SK-N-MC (cell line): ENCODE measurements around the gene DPP10.
"Not testable (repeated sequence)": the region's sequence is repeated elsewhere in the genome, so short reads cannot be mapped to it uniquely, and the experiment has no call there.

Experiments
- DNase-seq: peaks from one replicate; pipeline ENCODE4 v3.0.0-alpha.2; 2011; ENCODE audit warnings: low read depth, low spot score
- H3K27ac ChIP-seq: fragments of 200-600 bp; sonication (generic); 2 replicates; pipeline ENCODE4 v1.5.1; 2016; ENCODE audit warnings: mixed run types
- H3K36me3 ChIP-seq: fragments of 200-600 bp; sonication (generic); 2 replicates; pipeline ENCODE4 v1.6.1; 2017; ENCODE audit warnings: antibody characterized with exemption, low read length, mixed read lengths; ENCODE audit not compliant: insufficient read depth
- H3K4me3 ChIP-seq: fragments of 200-600 bp; sonication (generic); 2 replicates; pipeline ENCODE4 v1.5.1; 2016
- H3K9ac ChIP-seq: fragments of 200-600 bp; sonication (generic); 2 replicates; pipeline ENCODE4 v1.8.0; 2017; ENCODE audit warnings: mixed run types, mixed read lengths; ENCODE audit not compliant: insufficient read length
- H3K9me3 ChIP-seq: fragments of 200-600 bp; sonication (generic); 2 replicates; pipeline ENCODE4 v1.6.1; 2017; ENCODE audit warnings: low read depth, mild to moderate bottlenecking, antibody characterized with exemption, low read length, moderate library complexity, mixed read lengths
- EZH2 ChIP-seq: fragments of 200-600 bp; sonication (generic); IDR thresholded peaks from one replicate; pipeline ENCODE4 v1.6.1; 2017; ENCODE audit warnings: antibody characterized with exemption
- FOXP2 ChIP-seq: optimal IDR thresholded peaks from 2 replicates; pipeline ENCODE3; 2011; ENCODE audit warnings: mild to moderate bottlenecking, moderate library complexity; ENCODE audit not compliant: insufficient read depth; ENCODE audit errors: extremely low read length, control extremely low read depth
- POLR2AphosphoS5 ChIP-seq: IDR thresholded peaks from 2 replicates; pipeline ENCODE4 v1.6.1; 2012; ENCODE audit warnings: mild to moderate bottlenecking, low read depth, low read length, borderline replicate concordance

DPP10 gene

DNA sequence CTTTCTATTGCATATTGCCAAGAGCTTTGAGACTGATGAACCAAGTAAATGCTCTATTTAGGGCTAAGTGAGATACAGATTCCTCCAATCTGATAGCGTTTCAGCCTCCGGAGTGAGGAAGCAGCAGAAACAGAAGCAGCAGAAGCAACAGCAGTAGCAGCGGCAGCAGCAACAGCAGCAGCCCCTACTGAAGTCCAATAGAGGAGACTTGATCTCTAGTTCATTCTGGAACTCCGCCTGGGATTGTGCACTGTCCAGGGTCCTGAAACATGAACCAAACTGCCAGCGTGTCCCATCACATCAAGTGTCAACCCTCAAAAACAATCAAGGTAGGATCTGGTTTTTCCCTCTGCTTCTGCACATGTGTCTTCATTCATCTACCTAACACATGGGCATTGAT lies at the start of gene DPP10:
DPP10 (plus strand) TSS at position 132 of the 400 bp plus-strand sequence.
- TF ChIP-seq POLR2AphosphoS5: no peak
- TF ChIP-seq FOXP2: no peak
- TF ChIP-seq EZH2: no peak
- Histone ChIP-seq H3K27ac (no peak within 1 kb of the TSS), H3K9me3 (no peaks in the 10 kb centered on the region), H3K4me3 (no peak within 1 kb of the TSS), H3K9ac (no peak within 1 kb of the TSS), H3K36me3 (no peaks in the 10 kb centered on the region)
- no peak for DNase-seq

DNA sequence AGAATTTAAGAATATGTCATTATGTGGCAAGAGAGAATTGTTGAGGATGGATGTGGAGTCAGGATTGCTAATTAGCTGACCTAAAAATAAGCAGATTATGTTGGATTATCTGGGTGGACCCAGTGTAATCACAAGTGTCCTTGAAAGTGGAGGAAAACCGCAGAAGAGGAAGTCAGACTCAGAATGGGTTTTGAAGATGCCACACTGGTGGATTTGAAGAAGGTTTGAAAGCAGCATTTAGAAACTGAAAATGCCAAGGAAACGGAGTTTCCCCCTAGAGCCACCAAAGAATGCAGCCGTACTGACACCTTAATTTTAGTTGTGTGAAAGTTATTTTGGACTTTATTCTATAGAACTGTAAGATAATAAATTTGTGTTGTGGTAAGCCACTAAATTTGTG lies 41.6 kb upstream of the DPP10 start:
- Histone ChIP-seq H3K36me3 (no peaks in the 10 kb centered on the region), H3K27ac (no peak overlapping the region), H3K9ac (no peak overlapping the region), H3K9me3 (no peaks in the 10 kb centered on the region), H3K4me3 (no peak overlapping the region)
- TF ChIP-seq EZH2: no peak
- no peak for TF ChIP-seq FOXP2
- no peak for TF ChIP-seq POLR2AphosphoS5
- DNase-seq: no peak

DNA sequence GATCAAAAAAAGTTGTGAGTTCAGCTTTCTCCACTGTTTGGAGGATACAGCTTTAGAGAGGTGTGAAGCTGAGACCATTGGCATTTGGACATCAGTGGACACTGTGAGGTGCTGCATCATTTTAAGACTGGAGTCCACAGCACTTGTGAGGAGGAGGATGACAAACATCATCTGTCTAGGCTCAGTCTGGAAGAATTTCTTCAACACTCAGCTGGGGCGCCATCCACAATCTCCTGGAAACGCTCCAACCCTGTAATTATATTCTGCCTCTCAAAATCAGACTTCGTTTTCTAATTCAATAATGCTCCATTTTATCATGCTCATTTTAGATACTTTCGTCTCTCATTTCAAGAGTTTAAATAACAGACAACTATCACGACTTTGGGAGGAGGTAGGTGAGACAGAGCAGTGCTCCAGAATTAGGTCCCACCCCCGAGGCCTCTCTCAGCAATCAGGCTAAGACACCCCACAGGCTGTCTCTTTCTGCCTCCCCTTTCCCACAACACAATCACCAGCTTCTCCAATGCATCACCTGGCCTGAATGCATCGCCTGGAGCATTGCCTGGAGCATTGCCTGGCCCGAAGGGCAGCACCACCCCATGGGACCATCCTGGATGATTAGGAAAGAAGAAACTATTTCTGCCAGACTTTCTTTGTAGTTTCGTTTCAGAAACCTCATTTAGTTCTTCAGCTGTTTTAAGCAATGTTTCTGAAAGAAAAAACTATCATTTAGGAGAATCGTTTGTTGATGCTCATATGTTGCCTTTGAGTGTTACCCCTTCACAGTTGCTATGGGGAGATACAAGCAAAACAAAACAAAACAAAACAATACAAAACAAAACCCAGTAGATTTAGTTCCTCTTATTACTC lies 37.0 kb upstream of the DPP10 start:
- H3K27ac ChIP-seq: no peak overlapping the region
- H3K9ac ChIP-seq: no peak overlapping the region
- no peaks in the 10 kb centered on the region for H3K9me3 ChIP-seq
- no peaks in the 10 kb centered on the region for H3K36me3 ChIP-seq
- no peak for TF ChIP-seq FOXP2
- TF ChIP-seq POLR2AphosphoS5: no peak
- TF ChIP-seq EZH2: no peak
- no peak for DNase-seq
- H3K4me3 ChIP-seq: no peak overlapping the region

DNA sequence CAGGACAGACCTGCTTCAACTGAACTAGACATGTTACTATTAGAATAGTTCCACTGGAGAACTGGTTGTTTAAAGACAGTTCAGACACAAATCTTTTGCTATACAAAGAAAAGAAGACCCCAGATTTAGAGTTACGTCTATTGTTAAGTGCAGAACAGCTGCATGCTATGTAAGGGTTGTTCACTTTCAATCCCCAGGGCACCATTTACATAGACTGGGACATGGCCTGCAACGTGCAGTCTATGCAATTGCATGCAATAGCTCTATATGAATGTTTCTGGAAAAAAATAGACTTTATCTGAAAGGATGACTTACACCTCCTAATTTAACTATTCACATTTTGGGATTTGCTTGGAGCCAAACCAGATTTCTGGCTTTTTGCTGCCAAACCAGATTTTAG lies 36.1 kb upstream of the DPP10 start:
- no peaks in the 10 kb centered on the region for H3K9me3 ChIP-seq
- no peak for DNase-seq
- H3K9ac ChIP-seq: no peak overlapping the region
- no peak for TF ChIP-seq FOXP2
- no peak for TF ChIP-seq POLR2AphosphoS5
- TF ChIP-seq EZH2: no peak
- H3K27ac ChIP-seq: no peak overlapping the region
- H3K4me3 ChIP-seq: no peak overlapping the region
- no peaks in the 10 kb centered on the region for H3K36me3 ChIP-seq

DNA sequence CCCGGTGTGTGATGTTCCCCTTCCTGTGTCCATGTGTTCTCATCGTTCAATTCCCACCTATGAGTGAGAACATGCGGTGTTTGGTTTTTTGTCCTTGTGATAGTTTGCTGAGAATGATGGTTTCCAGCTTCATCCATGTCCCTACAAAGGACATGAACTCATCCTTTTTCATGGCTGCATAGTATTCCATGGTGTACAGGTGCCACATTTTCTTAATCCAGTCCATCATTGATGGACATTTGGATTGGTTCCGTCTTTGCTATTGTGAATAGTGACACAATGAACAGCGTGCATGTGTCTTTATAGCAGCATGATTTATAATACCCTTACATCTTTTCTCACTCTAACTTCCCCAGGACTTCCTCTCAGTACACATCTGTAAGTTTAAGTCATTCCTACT lies 35.1 kb upstream of the DPP10 start:
- H3K9ac ChIP-seq, H3K27ac ChIP-seq, DNase-seq, H3K9me3 ChIP-seq, H3K4me3 ChIP-seq, H3K36me3 ChIP-seq: not testable (repeated sequence)

DNA sequence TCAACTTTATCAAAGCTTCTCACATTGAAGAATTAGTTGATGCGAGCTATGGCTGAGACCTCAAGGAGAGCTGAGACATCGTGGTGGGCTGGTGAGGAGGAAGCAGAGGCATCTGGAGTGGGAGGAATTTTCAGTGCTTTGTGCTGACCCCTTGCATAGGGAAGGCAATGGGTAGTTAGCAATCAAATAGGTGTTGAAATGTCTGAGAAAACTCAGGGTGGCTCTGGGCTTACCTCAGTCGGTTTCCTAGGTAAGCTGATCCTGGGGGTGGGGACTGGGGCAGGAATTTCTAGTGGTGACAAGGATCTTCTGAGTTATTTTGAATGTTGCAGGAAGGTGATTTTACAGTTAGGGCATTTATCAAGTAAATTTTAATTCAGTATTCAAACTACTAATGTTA lies 20.7 kb upstream of the DPP10 start:
- DNase-seq: no peak
- no peak overlapping the region for H3K27ac ChIP-seq
- H3K9ac ChIP-seq: no peak overlapping the region
- TF ChIP-seq POLR2AphosphoS5: no peak
- no peak for TF ChIP-seq EZH2
- no peak for TF ChIP-seq FOXP2
- H3K36me3 ChIP-seq: no peaks in the 10 kb centered on the region
- no peaks in the 10 kb centered on the region for H3K9me3 ChIP-seq
- H3K4me3 ChIP-seq: no peak overlapping the region

DNA sequence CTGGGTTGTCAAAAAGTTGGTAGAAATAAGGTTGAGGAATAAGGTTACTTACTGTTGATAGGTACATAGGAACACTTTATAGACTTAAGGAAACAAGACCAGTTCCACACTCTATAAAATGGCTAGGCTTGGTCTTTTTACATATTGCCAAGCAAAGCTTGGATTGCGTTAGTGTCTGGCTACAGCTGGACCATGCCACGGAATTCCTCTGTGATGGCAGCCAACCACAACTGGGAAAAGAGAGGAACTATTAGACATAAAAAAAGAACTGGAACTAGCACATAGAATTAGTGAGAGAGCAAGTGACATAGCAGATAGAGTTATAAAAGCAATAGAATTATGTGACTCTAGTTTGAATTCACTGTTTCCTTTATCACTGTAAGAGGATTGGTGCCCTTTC lies 17.7 kb upstream of the DPP10 start:
- H3K27ac ChIP-seq: no peak overlapping the region
- H3K9me3 ChIP-seq: no peaks in the 10 kb centered on the region
- H3K9ac ChIP-seq: no peak overlapping the region
- TF ChIP-seq POLR2AphosphoS5: no peak
- TF ChIP-seq EZH2: no peak
- no peak for TF ChIP-seq FOXP2
- DNase-seq: no peak
- H3K4me3 ChIP-seq: no peak overlapping the region
- H3K36me3 ChIP-seq: no peaks in the 10 kb centered on the region

DNA sequence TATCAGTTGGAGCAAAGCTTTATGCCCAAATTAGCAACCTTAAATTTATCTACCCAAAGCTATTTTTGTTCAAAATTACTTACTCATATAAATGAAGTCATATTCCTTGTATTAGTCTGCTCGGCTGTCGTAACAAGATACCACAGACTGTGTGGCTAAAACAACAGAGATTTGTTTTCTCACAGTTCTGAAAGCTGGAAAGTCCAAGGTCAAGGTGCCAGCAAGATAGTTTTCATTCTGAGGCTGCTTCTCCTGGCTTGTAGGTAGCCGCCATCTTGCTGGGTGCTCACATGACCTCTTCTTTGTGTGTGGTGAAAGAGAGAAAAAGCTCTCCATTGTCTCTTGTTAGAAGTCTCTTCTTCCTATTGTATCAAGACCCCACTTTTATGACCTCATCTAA lies 15.7 kb upstream of the DPP10 start:
- H3K9me3 ChIP-seq: no peaks in the 10 kb centered on the region
- no peak for DNase-seq
- no peaks in the 10 kb centered on the region for H3K36me3 ChIP-seq
- no peak overlapping the region for H3K27ac ChIP-seq
- H3K4me3 ChIP-seq: no peak overlapping the region
- H3K9ac ChIP-seq: no peak overlapping the region
- no peak for TF ChIP-seq POLR2AphosphoS5
- TF ChIP-seq EZH2: no peak

DNA sequence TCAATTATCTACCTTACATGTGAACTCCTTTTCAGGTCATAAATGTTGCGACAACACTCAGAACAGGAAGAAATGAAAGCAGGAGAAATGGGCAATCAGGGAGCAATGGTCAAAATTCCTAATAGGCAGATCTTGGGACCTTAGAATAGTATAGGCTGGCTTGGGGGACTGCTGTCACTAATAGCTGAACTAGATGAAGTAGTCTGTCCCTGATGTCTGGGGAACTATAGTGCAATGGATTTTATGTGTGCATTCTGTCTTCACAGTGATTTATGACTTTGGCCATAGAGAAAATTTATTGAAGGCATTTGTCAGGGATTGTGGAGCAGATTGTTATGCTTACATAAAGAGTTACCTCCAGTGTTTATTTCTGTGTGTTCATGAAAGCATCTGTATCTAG lies 6.1 kb upstream of the DPP10 start:
- no peak for TF ChIP-seq FOXP2
- no peak for TF ChIP-seq EZH2
- TF ChIP-seq POLR2AphosphoS5: no peak
- Histone ChIP-seq H3K4me3 (no peak overlapping the region), H3K9ac (no peak overlapping the region)

More for the DNA sequence above, 6.1 kb upstream of the DPP10 start:
- H3K27ac ChIP-seq: no peak overlapping the region
- H3K9me3 ChIP-seq: no peaks in the 10 kb centered on the region
- no peak for DNase-seq
- no peaks in the 10 kb centered on the region for H3K36me3 ChIP-seq
